A549 treated with Hydrocortisone at 1 μM for 4 hours (cell line): ENCODE data around the gene ZGRF1. TPM values are rescaled to one million over a fixed set of nuclear protein-coding genes. Genes with fewer than 3 reads are reported as not detected.

ENCODE experiments used
- total RNA-seq: library from RNA; stranded (reverse); fragments of 200-300 nt; extraction: Qiagen RNA extraction; gene quantifications from 5 replicates; pipeline ENCODE4 v1.2.3, GENCODE V29; 2022

The ZGRF1 gene
- 2.5 to 3.6 TPM (median 3.1 TPM) in 5 replicates for total RNA-seq

GRCh38 chr4:112636688-112637551 lies at the start of gene ZGRF1, which contains the start of gene LARP7:
Gene ZGRF1, minus strand, starts transcription at chr4:112636909. Its CDS starts 3,733 bp downstream, at chr4:112633176.
Gene LARP7, plus strand, starts transcription at chr4:112637143. Its CDS starts 7,527 bp downstream, at chr4:112644670.

GRCh38 chr4:112516066-112516470 lies 120.6 kb downstream of the ZGRF1 start, which contains the start of gene NEUROG2:
Gene NEUROG2, minus strand, starts transcription at chr4:112516180. Its CDS starts 705 bp downstream, at chr4:112515475.

Other genes starting within 250 kb of the ZGRF1 start
- 0.05 to 0.06 TPM in 2 of 5 replicates, not detected in the others for gene NEUROG2, start 120.7 kb downstream of the ZGRF1 start, total RNA-seq
- gene LARP7, start 234 bp upstream of the ZGRF1 start, total RNA-seq = 23.0 to 37.6 TPM (median 25.0 TPM) in 5 replicates